ENCODE measurements around the gene SEC14L1. TPM values are rescaled to one million over a fixed set of nuclear protein-coding genes. Genes with fewer than 3 reads are reported as not detected.

The SEC14L1 gene
- total RNA-seq, 1 experiment from 2014 or later = 78.6 TPM

- Histone ChIP-seq H3K27me3 (replicated peaks; ENCODE audit: insufficient read depth, low read depth, low read length, poor library complexity) (no peaks in the 10 kb centered on the region), H3K36me3 (ENCODE audit: insufficient read depth, low read length, poor library complexity, severe bottlenecking) (peaks cover 17% of the 10 kb centered on the region), H3K4me3 (ENCODE audit: low read depth, low read length, poor library complexity, severe bottlenecking) (no peak overlapping the region), H3K9me3 (ENCODE audit: low read depth, low read length, poor library complexity, severe bottlenecking) (no peaks in the 10 kb centered on the region), H3K4me1 (ENCODE audit: insufficient read depth, low read length, poor library complexity, severe bottlenecking) (peaks cover 3% of the 10 kb centered on the region), H3K27ac (ENCODE audit: low read depth, low read length, poor library complexity, severe bottlenecking) (no peak overlapping the region)
- BruUV-seq (replicated peaks) = no TSS peak
- ChIA-PET POLR2A (ENCODE audit: low non-redundant PET) (no interaction called here), CTCF (no interaction called here)
- TF ChIP-seq CTCF (conservative IDR thresholded peaks at IDR 0.05; ENCODE audit: low read depth, low read length) = no peak
- no peak for TF ChIP-seq EZH2 (IDR thresholded peaks at IDR 0.05; ENCODE audit: borderline replicate concordance, low read depth, low read length, poor library complexity, severe bottlenecking)
- DNase-seq (ENCODE audit: low spot score) = no peak
- intact Hi-C loops (cut with micrococcal nuclease; ENCODE audit: unreplicated experiment) = no loop called here
Measured at GRCh38 chr17:77148077-77148939, 7.5 kb downstream of the SEC14L1 start.

GRCh38 chr17:77148940-77149510, 8.3 kb downstream of the SEC14L1 start:
- intact Hi-C loops (cut with micrococcal nuclease; ENCODE audit: unreplicated experiment) = no loop called here

GRCh38 chr17:77150196-77150595, 9.4 kb downstream of the SEC14L1 start:
- intact Hi-C loops (cut with micrococcal nuclease; ENCODE audit: unreplicated experiment) = no loop called here
- Histone ChIP-seq H3K27ac (ENCODE audit: low read depth, low read length, poor library complexity, severe bottlenecking) (no peak overlapping the region), H3K4me3 (ENCODE audit: low read depth, low read length, poor library complexity, severe bottlenecking) (no peak overlapping the region), H3K4me1 (ENCODE audit: insufficient read depth, low read length, poor library complexity, severe bottlenecking) (peaks cover 6% of the 10 kb centered on the region), H3K27me3 (replicated peaks; ENCODE audit: insufficient read depth, low read depth, low read length, poor library complexity) (no peaks in the 10 kb centered on the region), H3K36me3 (ENCODE audit: insufficient read depth, low read length, poor library complexity, severe bottlenecking) (peaks cover 6% of the 10 kb centered on the region), H3K9me3 (ENCODE audit: low read depth, low read length, poor library complexity, severe bottlenecking) (no peaks in the 10 kb centered on the region)
- no peak for DNase-seq (ENCODE audit: low spot score)
- ChIA-PET CTCF (no interaction called here), POLR2A (ENCODE audit: low non-redundant PET) (no interaction called here)
- TF ChIP-seq EZH2 (IDR thresholded peaks at IDR 0.05; ENCODE audit: borderline replicate concordance, low read depth, low read length, poor library complexity, severe bottlenecking) (no peak), CTCF (conservative IDR thresholded peaks at IDR 0.05; ENCODE audit: low read depth, low read length) (no peak)
- no TSS peak for BruUV-seq (replicated peaks)

More at GRCh38 chr17:77148940-77149510, 8.3 kb downstream of the SEC14L1 start:
- CTCF ChIA-PET = no interaction called here
- TF ChIP-seq EZH2 (IDR thresholded peaks at IDR 0.05; ENCODE audit: borderline replicate concordance, low read depth, low read length, poor library complexity, severe bottlenecking) (no peak), CTCF (conservative IDR thresholded peaks at IDR 0.05; ENCODE audit: low read depth, low read length) (no peak)
- POLR2A ChIA-PET (ENCODE audit: low non-redundant PET) = interaction anchor here (0.6 kb wide), 1 partner anchor 18 kb away, joined by 17 read pairs; no protein-coding TSS in a partner anchor
- DNase-seq (ENCODE audit: low spot score) = no peak
- no TSS peak for BruUV-seq (replicated peaks)
- Histone ChIP-seq H3K27me3 (replicated peaks; ENCODE audit: insufficient read depth, low read depth, low read length, poor library complexity) (no peaks in the 10 kb centered on the region), H3K27ac (ENCODE audit: low read depth, low read length, poor library complexity, severe bottlenecking) (no peak overlapping the region), H3K36me3 (ENCODE audit: insufficient read depth, low read length, poor library complexity, severe bottlenecking) (peaks cover 10% of the 10 kb centered on the region), H3K9me3 (ENCODE audit: low read depth, low read length, poor library complexity, severe bottlenecking) (no peaks in the 10 kb centered on the region), H3K4me1 (ENCODE audit: insufficient read depth, low read length, poor library complexity, severe bottlenecking) (peaks cover 6% of the 10 kb centered on the region), H3K4me3 (ENCODE audit: low read depth, low read length, poor library complexity, severe bottlenecking) (no peak overlapping the region)

All from A673 (cell line).